Superior temporal gyrus (tissue), 1 donor: ENCODE data around the gene ZNF385B.
"Not testable (repeated sequence)": the region's sequence is repeated elsewhere in the genome, so short reads cannot be mapped to it uniquely, and the experiment has no call there.

Source experiments
- DNase-seq: peaks from one replicate; pipeline ENCODE4 v3.0.0-alpha.2; 2016; ENCODE audit errors: extremely low spot score

Gene ZNF385B

DNA sequence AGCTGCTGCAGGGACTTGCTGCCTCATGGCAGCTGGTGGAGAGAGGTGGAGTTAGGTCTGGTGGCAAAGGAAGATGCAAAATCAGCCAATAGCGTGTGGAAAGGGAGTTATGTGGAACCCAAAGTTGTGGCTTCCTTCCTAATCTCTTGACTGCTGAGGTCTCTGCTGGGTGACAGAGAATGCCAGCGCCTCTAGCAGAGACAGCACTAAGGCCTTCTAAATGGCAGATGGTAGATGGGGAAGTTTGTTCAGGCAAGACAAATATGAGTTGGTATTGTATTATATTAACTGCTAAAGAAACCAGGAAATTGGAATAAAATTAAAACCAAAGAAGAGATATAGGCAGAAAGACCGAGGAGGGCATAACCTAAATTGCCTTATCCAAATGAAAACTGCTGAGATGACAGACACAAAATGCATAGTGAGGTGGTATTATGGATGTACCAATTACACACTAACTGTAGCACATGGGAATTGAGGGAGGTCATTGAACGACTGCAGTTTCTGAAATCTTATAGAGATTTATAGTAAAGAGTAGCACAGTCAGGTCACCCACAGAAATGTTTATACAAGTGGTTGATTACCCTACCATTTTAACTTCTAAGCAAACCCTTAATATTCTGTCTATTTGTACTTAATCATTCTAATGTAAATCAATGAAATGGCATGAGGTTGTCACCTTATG, 350.2 kb downstream of the ZNF385B start:
- no peak for DNase-seq

DNA sequence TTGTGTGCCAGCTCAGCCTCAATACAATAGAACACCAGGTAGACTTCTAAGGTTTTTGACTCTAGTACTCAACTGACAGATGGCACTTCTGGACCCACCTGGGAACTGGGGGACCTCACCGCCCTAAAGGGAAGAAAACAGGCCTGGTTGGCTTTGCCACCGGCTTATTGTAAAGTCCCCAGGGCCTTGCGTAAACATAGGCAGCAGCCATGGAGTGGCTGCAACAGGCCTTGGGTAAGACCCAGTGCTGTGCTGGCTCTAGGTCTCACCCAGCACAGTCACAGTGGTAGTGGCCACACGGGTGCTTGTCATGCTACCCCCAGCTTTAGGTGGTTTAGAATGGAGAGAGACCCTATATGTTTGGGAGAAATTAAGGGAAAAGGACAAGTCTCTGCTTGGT, 366.1 kb downstream of the ZNF385B start:
- no peak for DNase-seq

DNA sequence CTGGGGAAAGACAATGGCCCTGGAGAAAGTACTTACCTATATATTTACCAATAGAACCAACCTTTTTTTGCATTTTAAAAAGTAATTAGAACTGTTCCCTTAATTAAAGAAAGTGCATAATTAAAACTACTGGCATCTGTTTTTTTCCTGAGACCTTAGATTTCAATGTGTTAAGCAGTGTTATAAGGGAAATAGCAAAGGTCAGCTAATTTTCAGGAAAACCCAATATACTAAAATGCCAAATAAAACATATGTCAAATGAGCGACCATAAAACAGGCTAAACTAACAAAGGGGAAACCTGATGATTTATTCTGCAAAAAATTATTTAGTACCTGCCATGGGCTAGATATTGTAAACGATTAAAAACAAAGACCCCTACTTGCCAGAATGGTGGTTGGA, 372.8 kb downstream of the ZNF385B start:
- no peak for DNase-seq

DNA sequence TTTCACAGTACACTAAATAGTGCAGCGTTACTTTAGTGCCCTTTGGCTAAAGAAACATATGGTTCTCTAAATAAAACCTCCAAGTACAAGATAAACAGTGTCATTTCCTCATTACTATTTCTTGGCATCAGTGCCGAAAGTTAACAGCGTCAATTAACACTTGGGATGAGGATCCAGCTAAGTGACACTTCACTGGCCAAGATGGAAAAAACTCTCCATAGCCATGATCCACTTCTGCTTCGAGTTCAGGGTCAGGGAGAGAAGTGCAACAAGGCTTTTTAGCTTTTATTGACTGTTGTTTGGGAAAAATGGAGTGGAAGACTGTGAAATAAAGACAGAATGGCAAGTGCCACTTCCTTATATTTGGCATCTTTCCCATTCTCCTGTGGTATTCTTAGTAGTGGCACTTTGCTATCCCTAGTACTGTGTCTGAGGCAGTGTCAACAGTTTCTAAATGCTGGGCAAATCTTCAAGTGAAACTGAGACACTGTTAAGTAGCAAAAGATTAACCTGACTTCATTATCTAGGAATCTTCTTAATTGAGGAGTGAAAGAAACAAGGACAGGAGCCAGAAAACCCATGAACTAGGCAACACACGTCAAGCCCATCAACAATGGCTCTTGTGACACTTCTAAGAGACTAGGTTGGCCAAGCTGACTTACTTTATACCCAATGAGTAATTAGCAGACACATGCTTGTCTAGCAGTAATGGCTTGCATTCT, 374.2 kb downstream of the ZNF385B start:
- DNase-seq, result no peak

DNA sequence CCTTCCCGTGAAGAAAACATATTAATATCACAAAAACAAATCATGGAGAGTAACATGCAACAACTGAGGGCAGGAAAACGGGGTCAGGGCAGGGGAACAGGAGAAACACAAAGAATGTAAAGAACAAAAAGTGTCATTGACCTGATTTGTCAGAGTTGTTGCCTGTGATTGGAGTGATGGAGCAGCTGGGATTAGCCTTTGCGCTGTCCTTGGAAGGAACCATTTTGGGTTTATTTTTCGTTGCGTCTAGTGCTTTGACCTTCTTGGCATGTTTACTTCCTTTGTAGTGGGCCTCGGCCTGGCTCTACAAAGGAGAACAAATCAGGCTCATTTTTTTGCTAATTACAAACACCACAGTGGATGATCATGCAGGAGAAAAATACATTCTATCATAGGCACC, 378.3 kb downstream of the ZNF385B start:
- no peak for DNase-seq

DNA sequence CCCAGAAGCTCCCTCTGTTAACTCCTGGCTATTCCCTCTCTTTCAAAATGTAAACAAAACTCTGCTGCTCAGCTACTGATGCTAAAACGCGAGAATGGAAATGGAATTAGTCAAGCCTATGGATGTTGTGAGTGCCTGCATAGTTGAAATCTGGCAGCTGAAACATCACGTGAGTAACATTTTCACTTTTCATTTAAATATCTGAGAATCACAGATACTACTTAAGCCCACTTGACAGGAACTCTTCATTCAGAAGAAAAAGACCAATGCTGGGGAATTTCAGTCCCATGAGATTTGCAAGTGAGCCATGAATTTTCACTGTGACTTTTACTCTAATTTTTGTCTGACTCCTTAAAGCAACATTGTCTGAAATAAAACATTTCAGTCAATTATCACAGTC, 381.5 kb downstream of the ZNF385B start:
- DNase-seq, result no peak

DNA sequence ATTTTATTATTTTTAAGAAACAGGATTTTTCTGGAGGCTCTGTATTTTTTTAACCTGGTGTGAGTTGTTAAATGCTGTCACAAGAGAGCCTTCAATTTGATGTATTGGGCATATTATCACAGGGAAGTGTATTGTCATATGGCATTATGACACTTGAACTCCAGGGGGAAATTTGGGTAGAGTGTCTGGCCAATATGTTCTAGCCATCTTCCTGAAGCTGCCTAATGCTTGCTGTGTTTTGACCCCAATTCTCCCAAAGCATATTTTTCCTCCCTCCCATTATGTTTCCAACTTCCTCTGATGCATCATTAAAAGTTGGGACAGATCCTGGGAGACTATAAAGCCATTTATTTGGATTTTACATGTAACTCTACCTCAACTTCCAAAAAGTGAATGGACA, 382.6 kb downstream of the ZNF385B start:
- DNase-seq, result no peak

DNA sequence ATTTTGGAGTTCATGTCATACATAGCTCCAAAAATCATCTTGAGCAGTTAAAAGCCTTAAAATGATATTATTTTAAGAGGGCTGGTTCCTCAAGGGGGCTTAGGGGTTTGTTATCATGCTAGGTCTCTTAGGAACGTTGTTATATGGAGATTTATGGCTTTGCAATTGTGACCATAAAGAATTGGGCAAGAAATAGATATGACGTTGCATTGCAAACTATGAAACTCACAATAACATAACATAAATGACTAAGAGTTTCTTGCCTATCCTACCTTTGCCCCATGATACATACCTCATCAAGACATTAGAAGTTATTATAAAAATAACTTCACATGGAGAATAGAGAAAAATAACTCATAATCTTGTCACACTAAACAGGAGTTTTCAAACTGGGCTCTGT, 390.4 kb downstream of the ZNF385B start:
- DNase-seq, result no peak

DNA sequence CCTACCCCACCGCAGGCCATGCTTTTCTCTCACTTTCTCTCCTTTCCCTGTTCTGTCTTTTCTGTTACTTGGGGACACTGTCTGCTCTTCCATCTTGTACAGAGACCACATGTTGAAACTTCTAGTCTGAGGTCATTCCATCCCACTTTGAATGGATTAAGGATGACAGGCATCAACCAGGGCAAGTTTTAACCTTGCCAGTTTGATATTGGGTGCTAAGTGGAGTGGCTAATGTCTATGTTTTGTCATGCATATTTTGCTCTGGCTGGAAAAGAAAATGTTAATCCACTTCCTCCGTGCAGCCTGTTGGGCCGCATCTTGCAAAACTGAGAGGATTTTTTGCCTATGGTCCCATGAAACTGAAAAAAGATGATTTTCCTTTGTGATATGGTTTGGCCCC, 391.3 kb downstream of the ZNF385B start:
- no peak for DNase-seq

DNA sequence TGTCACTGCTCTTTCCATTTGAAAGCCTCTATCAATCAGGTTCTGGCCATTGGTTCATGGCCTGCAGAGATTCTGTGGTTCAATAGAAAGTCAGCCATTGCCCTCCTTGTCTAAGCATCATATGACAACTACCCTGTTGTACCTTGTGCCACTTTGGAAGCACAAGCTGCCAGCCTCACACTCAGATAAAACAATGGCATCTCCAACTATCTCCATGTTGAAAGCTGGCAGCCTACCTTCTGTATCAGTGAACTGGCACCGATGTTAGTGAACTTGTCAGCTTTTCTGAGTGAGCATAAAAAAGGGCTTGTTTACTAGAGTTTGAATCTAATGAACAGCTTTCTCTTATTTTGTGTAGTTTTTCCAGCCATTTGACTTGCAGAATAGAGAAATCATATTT, 393.5 kb downstream of the ZNF385B start:
- DNase-seq, result no peak

DNA sequence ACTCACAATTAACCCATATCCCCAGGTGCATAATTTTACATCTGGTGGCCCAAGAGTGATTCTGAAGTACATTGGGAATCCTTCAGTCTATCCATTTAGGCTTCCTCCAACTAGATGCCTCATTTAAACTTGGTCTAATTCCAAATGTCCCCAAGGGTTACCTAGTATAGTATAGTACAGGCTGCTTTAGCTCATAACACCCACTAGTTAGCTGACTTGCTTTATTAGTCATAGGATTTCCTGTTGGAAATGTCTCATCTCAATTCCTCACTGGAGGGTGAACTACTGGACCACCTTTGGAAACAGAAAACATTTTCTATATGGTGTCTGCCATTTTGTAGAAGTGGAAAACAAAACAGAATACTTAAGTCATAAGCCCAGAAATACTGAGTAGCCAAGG, 394.3 kb downstream of the ZNF385B start:
- DNase-seq, result no peak

DNA sequence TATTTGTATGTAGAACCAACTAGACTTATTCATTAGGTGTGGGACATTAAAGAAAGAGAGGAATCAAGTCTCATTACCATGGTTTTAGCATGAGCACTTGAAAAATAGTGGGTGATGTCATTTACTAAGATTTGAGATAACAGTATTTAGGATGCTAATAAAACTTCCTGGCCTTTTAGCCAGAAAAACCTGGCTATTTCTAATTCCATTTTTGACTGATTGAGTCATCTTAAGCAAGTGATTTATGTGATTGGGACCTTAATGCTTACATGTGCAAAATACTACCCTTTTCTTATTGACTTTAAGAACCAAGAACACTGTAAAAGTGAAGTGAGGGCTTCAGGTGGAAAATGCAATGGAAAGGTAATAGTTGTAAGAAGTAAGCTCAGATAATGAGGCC, 400.0 kb downstream of the ZNF385B start:
- DNase-seq, result no peak

DNA sequence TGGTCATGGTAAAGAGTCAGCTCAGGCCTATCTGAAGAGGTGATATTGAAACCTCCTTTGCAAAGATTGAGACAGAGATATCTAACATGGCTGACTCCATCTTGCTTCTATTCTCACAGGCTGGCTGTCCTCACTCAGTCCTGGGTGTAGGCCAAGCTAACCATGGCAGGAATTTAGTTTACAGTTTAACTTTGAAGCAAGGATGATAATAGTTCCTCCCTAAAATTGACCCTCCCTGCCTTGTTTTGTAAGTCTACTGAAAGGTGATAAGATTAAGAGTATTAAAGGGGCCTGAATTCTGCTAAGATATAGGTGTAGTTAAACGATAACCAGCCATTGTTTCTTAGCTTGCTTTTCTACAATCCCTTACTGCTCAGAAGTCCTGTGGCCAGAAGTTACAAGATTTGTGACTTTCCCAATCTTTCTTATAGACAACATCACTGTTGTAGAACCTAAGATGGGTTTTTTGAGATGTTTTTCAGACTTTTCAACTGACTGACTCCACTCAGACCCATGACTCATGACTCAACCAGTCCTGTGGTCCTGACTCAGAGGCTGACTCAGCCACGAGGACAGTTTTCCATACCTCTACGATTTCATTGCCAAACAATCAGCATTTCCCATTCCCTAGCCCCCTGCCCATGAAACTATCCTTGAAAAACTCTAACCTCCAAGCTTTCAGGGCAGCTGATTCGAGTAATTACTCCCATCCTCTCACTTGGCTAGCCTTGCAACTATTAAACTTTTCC, 401.1 kb downstream of the ZNF385B start:
- DNase-seq, result peak; percentile 33

DNA sequence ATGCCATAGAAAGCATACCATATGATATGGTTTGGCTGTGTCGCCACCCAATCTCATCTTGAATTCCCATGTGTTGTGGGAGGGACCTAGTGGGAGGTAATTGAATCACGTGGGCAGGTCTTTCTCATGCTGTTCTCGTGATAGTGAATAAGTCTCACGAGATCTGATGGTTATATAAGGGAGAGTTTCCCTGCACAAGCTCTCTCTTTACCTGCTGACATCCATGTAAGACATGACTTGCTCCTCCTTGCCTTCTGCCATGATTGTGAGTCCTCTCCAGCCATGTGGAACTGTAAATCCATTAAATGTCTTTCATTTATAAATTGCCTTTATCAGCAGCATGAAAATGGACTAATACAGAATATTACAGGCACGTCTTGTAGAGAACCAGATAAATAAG, 403.3 kb downstream of the ZNF385B start:
- DNase-seq, result not testable (repeated sequence)

DNA sequence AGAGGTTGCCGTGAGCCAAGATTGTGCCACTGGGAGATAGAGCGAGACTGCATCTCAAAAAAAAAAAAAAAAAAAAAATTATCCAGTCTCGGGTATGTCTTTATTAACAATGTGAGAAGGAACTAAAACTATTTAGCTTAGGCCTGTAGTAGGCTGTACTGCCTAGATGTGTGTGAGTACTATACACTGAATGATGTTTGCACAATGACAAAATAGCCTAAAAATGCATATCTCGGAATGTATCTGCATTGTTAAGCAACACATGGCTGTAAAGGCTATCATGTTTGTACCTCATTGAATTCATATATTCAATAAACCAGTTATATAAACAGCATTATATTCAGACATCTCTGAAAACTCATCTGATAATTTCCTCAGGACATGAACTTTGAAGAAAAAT, 405.6 kb downstream of the ZNF385B start:
- DNase-seq, result no peak

DNA sequence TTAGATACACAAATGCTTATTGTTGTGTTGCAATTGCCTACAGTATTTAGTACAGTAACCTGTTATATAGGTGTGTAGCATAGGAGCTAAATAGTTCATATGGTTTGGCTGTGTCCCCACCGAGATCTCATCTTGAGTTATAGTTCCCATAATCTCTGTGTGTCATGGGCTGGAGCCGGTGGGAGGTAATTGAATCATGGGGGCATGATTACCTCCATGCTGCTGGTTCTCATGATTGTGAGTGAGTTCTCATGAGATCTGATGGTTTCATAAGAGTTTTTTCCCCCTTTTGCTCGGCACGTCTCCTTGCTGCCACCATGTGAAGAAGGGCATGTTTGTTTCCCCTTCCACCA, 406.3 kb downstream of the ZNF385B start:
- DNase-seq, result no peak

DNA sequence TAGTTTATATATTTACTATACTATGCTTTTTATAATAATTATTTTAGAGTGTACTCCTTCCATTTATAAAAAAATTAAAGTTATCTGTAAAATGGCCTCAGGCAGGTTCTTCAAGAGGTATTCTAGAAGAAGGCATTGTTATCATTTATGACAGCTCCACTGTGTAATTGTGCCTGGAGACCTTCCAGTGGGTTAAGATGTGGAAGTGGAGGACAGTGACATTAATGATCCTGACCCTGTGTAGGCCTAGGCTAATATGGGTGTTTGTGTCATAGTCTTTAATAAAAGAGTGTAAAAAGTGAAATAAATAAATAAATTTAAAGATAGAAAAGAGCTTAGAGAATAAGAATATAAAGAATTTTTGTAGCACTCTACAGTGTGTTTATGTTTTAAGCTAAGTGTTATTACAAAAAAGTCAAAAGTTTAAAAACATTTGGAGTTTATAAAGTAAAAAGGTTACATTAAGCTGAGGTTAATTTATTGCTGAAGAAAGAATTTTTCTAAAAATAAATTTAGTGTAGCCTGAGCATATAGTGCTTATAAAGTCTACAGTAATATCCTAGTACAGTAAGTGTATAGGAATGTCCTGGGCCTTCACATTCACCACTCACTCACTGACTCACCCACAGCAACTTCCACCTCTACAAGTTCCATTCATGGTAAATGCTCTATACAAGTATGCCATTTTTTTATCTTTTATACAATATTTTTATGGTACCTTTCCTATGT, 406.8 kb downstream of the ZNF385B start:
- DNase-seq, result no peak

DNA sequence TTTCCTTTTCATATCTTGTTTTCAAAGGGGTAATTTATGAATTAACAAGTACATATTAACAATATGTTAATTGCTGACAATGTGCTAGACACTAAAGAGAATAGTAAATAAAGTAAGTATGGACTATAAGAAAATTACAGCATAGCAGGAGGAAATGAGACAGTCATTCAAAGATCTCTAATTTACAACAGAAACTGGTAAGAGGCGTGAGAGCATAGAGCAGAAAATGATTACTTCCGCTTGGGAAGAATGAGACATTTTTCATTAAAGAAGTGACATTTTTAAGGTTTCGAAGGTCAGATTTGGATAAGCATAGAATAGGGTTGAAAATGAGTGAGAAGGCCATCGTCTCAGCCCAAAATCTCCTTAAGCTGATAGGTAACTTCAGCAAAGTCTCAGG, 412.4 kb downstream of the ZNF385B start:
- DNase-seq, result no peak

DNA sequence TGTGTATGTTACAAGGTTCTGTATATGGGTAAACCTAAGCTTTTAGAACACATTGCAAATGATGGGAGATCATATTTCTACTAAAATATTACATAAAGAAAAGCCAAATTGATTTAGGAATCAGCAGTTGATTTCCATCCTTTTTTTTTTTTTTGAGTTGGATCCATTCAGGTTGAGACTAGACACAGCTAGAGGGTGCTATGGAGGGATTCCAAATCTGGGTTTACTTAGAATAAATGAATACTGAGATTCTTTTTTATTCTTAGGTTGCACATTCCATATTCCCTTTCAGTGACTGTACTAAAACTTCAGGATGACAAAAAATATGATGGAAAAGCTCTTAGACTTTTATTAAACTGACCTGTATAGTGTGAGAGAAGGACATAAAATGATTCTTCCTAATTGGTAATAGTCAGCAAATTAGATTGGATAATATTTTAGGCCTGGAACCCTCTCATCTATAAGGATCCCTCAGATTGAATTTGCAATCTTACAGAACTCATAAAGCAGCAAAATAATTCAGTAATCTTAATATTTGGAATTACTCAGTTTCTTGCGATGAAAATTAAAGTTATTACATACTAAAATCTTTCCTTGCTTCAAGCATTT, 413.5 kb downstream of the ZNF385B start:
- DNase-seq, result no peak

DNA sequence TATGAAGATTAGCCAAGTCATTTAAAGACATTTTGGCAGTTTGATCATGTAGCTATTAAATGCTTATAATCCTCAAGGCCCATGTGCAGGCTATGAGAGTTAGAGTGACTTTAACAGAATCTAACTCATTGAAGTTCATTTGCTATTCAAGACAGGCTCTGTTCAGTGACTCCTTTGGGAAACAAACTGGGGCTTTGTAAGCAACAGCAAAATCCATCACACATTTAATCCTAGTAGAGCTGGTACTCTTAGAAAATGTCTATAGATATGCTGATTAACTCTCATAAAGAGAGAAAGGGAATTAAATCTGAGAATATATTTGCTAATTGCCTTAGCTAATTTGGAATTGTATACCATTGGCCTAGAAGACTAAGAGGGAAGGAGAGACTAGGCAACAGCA, 414.0 kb downstream of the ZNF385B start:
- DNase-seq, result no peak

DNA sequence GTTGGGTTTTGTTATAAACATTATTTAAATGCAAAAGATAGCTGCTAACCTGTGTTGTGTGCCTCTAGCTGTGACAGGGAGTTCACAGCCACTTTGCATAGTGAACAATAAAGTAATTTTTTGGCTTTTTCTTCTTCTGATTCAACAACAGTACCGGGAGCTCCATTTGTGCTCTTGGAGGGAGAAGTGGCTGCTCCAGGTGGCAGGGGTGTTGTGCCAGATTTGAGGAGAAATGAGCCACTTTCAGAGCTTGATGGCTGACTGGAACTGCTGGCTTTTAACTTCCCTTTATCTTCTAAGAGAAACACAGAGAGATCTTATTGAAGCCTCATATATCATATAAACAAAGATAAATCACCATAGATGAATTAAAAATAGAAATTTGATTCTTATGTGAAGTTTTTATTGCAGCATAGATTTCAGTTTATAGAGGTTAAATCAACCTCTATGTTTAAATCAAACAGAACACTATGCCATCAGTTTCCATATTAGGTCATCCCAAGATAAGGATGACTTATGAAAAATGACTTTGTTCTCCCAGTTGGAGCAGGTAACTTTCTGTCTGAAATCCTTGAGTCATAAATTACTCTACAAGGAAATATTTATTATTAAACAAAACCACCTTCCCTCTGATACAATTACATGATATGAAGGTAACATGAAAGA, 414.8 kb downstream of the ZNF385B start:
- DNase-seq, result no peak
